ENCODE data around the gene SCYGR4.

Gene SCYGR4

GRCh38 chr2:227623226-227623625, 5.9 kb downstream of the SCYGR4 start:
- no peaks in the 10 kb centered on the region for H3K4me1 ChIP-seq
- TF ChIP-seq CTCF (IDR thresholded peaks at IDR 0.05), result no peak
- DNase-seq, result no peak
- H3K9me3 ChIP-seq, result no peaks in the 10 kb centered on the region
- no peak overlapping the region for H3K4me3 ChIP-seq
- H3K27ac ChIP-seq, result no peak overlapping the region
- no peaks in the 10 kb centered on the region for H3K36me3 ChIP-seq
- no peaks in the 10 kb centered on the region for H3K27me3 ChIP-seq
- intact Hi-C loops (cut with DNase I; ENCODE audit: low total_unique reads), result no loop called here

GRCh38 chr2:227625420-227625819, 8.1 kb downstream of the SCYGR4 start:
- Histone ChIP-seq H3K27ac (no peak overlapping the region), H3K36me3 (no peaks in the 10 kb centered on the region), H3K4me1 (no peaks in the 10 kb centered on the region), H3K27me3 (peaks cover 0 to 3% of the 10 kb centered on the region in 2 donors), H3K9me3 (no peaks in the 10 kb centered on the region), H3K4me3 (no peak overlapping the region)
- DNase-seq, result no peak
- TF ChIP-seq CTCF (IDR thresholded peaks at IDR 0.05), result no peak
- intact Hi-C loops (cut with DNase I; ENCODE audit: low total_unique reads), result no loop called here

GRCh38 chr2:227626580-227627151, 9.4 kb downstream of the SCYGR4 start:
- no peak overlapping the region for H3K27ac ChIP-seq
- no peaks in the 10 kb centered on the region for H3K9me3 ChIP-seq
- DNase-seq, result no peak
- H3K4me1 ChIP-seq, result no peaks in the 10 kb centered on the region
- H3K36me3 ChIP-seq, result no peaks in the 10 kb centered on the region
- intact Hi-C loops (cut with DNase I; ENCODE audit: low total_unique reads), result no loop called here
- H3K4me3 ChIP-seq, result no peak overlapping the region
- peaks cover 0 to 3% of the 10 kb centered on the region in 2 donors for H3K27me3 ChIP-seq
- TF ChIP-seq CTCF (IDR thresholded peaks at IDR 0.05), result no peak

- no peak overlapping the region for H3K4me3 ChIP-seq
- no peak for TF ChIP-seq CTCF (IDR thresholded peaks at IDR 0.05)
- peaks cover 0 to 3% of the 10 kb centered on the region in 2 donors for H3K27me3 ChIP-seq
- no peaks in the 10 kb centered on the region for H3K9me3 ChIP-seq
- no peak overlapping the region for H3K27ac ChIP-seq
- no peaks in the 10 kb centered on the region for H3K4me1 ChIP-seq
- no peak for DNase-seq
- intact Hi-C loops (cut with DNase I; ENCODE audit: low total_unique reads), result no loop called here
- no peaks in the 10 kb centered on the region for H3K36me3 ChIP-seq
Measured at GRCh38 chr2:227627769-227628168, 10.5 kb downstream of the SCYGR4 start.

- DNase-seq, result no peak
- TF ChIP-seq CTCF (IDR thresholded peaks at IDR 0.05), result no peak
- Histone ChIP-seq H3K36me3 (no peaks in the 10 kb centered on the region), H3K4me3 (no peak overlapping the region), H3K9me3 (no peaks in the 10 kb centered on the region), H3K27me3 (peaks cover 0 to 3% of the 10 kb centered on the region in 2 donors), H3K4me1 (no peaks in the 10 kb centered on the region), H3K27ac (no peak overlapping the region)
- intact Hi-C loops (cut with DNase I; ENCODE audit: low total_unique reads), result no loop called here
Measured at GRCh38 chr2:227629435-227629834, 12.1 kb downstream of the SCYGR4 start.

GRCh38 chr2:227630322-227630721, 13.0 kb downstream of the SCYGR4 start:
- H3K27me3 ChIP-seq, result peaks cover 0 to 3% of the 10 kb centered on the region in 2 donors
- no peak for DNase-seq
- no peak for TF ChIP-seq CTCF (IDR thresholded peaks at IDR 0.05)
- no peaks in the 10 kb centered on the region for H3K4me1 ChIP-seq
- H3K36me3 ChIP-seq, result no peaks in the 10 kb centered on the region
- no peak overlapping the region for H3K4me3 ChIP-seq
- H3K9me3 ChIP-seq, result no peaks in the 10 kb centered on the region
- intact Hi-C loops (cut with DNase I; ENCODE audit: low total_unique reads), result no loop called here
- H3K27ac ChIP-seq, result no peak overlapping the region
